GM12891 (cell line): ENCODE results near the gene ACSL3.

ENCODE experiments used
- POLR2A ChIP-seq: IDR thresholded peaks from 2 replicates; pipeline ENCODE4 v1.6.1; 2011; ENCODE audit warnings: low read depth, low read length, control low read depth
- POLR2AphosphoS5 ChIP-seq: IDR thresholded peaks from 2 replicates; pipeline ENCODE4 v1.6.1; 2011; ENCODE audit warnings: low read depth, low read length, control low read depth
- POU2F2 ChIP-seq: IDR thresholded peaks from 2 replicates; pipeline ENCODE4 v1.6.1; 2011; ENCODE audit warnings: low read depth, mild to moderate bottlenecking, control low read depth, low read length, moderate library complexity
- SPI1 ChIP-seq: IDR thresholded peaks from 2 replicates; pipeline ENCODE4 v1.6.1; 2011; ENCODE audit warnings: low read depth, low read length, control low read depth
- TAF1 ChIP-seq: IDR thresholded peaks from 2 replicates; pipeline ENCODE4 v1.6.1; 2011; ENCODE audit warnings: low read depth, low read length, control low read depth

DNA sequence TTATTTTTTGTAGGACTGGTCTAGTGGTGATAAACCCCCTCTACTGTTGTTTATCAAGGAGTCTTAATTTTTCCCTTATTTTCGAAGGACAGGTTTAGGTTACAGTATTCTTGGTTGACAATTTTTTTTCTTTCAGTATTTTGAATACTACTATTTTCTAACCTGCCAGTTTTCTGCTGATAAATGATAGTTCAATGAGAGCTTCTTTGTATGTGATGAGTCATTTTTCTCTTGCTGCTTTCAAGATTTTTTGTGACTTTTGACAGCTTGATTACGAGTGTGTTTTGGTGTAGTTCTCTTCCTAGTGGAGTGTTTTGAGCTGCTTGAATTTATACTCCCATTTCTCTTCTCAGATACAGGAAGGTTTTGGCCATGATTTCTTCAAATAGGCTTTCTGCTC is 77.5 kb downstream of the ACSL3 start:
- TF ChIP-seq POLR2A (no peak), TAF1 (no peak), POLR2AphosphoS5 (no peak), SPI1 (no peak), POU2F2 (no peak)
